HepG2 (cell line): ENCODE data around the gene ALB. TPM values are rescaled to one million over a fixed set of nuclear protein-coding genes. Genes with fewer than 3 reads are reported as not detected.

Experiments
- CHD2 ChIP-seq: IDR thresholded peaks from 2 replicates; pipeline ENCODE4 v1.6.1; 2011; ENCODE audit warnings: low read depth, low read length, improper control_type of control experiment
- ERF ChIP-seq: IDR thresholded peaks from 2 replicates; pipeline ENCODE4 v1.6.1; 2018; ENCODE audit warnings: missing biosample characterization, missing genetic modification reagents
- GZF1 ChIP-seq: sonication (generic); formaldehyde crosslinking; IDR thresholded peaks from 2 replicates; pipeline ENCODE4 v1.5.1; 2020; ENCODE audit warnings: mild to moderate bottlenecking, missing genetic modification reagents
- MYPOP ChIP-seq: sonication (generic); formaldehyde crosslinking; IDR thresholded peaks from 2 replicates; pipeline ENCODE4 v1.8.1; 2023; ENCODE audit warnings: mild to moderate bottlenecking, moderate library complexity, missing genetic modification reagents
- PTBP1 ChIP-seq: fragments of 200-400 bp; formaldehyde crosslinking; IDR thresholded peaks from 2 replicates; pipeline ENCODE4 v1.6.1; 2018; ENCODE audit warnings: low read length, low read depth; ENCODE audit not compliant: poor library complexity, severe bottlenecking
- REST ChIP-seq, 2 experiments: IDR thresholded peaks; 2 replicates each; pipeline ENCODE4 v1.6.1; 2011 to 2012; ENCODE audit warnings: low read length in 2 of 2, borderline replicate concordance in 1 of 2, low read depth in 1 of 2, mild to moderate bottlenecking in 1 of 2, moderate library complexity in 1 of 2
- SNAPC4 ChIP-seq: sonication (generic); formaldehyde crosslinking; IDR thresholded peaks from 2 replicates; pipeline ENCODE4 v1.4.0; 2020; ENCODE audit warnings: mild to moderate bottlenecking, missing genetic modification reagents
- SNRNP70 ChIP-seq: fragments of 200-400 bp; formaldehyde crosslinking; IDR thresholded peaks from 2 replicates; pipeline ENCODE4 v1.6.1; 2017; ENCODE audit warnings: mild to moderate bottlenecking, low read depth, low read length, moderate library complexity
- SOX5 ChIP-seq: IDR thresholded peaks from 2 replicates; pipeline ENCODE4 v1.6.1; 2016; ENCODE audit warnings: borderline replicate concordance
- YEATS4 ChIP-seq: sonication (generic); formaldehyde crosslinking; IDR thresholded peaks from 2 replicates; pipeline ENCODE4 v1.4.0; 2020; ENCODE audit warnings: missing genetic modification reagents, borderline replicate concordance
- ZNF274 ChIP-seq: sonication (generic); formaldehyde crosslinking; IDR thresholded peaks from 2 replicates; pipeline ENCODE4 v1.5.1; 2020; ENCODE audit warnings: mild to moderate bottlenecking, missing genetic modification reagents
- ZNF687 ChIP-seq: sonication (generic); formaldehyde crosslinking; IDR thresholded peaks from 2 replicates; pipeline ENCODE4 v1.5.1; 2020; ENCODE audit warnings: mild to moderate bottlenecking, missing genetic modification reagents, moderate library complexity
- polyA plus RNA-seq, 8 experiments: library from polyadenylated mRNA; depleted of rRNA in 3 of 8; stranded (reverse) in 7 of 8; unstranded in 1 of 8; fragments of >200 nt; fragmentation: Illumina TruSeq in 4 of 8; extraction: Trizol in 4 of 8; gene quantifications; 2 replicates each; pipeline versions ENCODE4 v1.2.1 to v1.2.3, GENCODE V29; 2011 to 2016; ENCODE audit warnings: low read depth in 4 of 8, missing spikeins in 1 of 8, mixed read lengths in 1 of 8; ENCODE audit not compliant: insufficient read depth in 1 of 8
- total RNA-seq, 5 experiments: library from RNA; depleted of rRNA; stranded (reverse); fragments of >200 nt; fragmentation: Illumina TruSeq; extraction: Trizol; gene quantifications; 2 replicates each; pipeline ENCODE4 v1.2.3, GENCODE V29; 2016; ENCODE audit warnings: low read depth in 1 of 5

Gene ALB
- total and polyA plus RNA-seq, 2 of the 13 experiments (the other 11 are each of a cell fraction or from before 2014, with no cell fraction given), result 22,259 to 22,625 TPM

- no peak for TF ChIP-seq SNAPC4 (CRISPR knock-in tag)
- no peak for TF ChIP-seq ZNF687
- no peak for TF ChIP-seq GZF1 (CRISPR knock-in tag)
- TF ChIP-seq SOX5, result no peak
- no peak for TF ChIP-seq SNRNP70
- no peak for TF ChIP-seq PTBP1
- TF ChIP-seq REST (IDR thresholded peaks at IDR 0.05; ENCODE audit: borderline replicate concordance in 1 of 2, low read depth in 1 of 2, low read length in 2 of 2), result no peak
- no peak for TF ChIP-seq YEATS4
- no peak for TF ChIP-seq ZNF274
- TF ChIP-seq MYPOP, result no peak
- TF ChIP-seq ERF (CRISPR knock-in tag), result no peak
- no peak for TF ChIP-seq CHD2
These were observed 52.3 kb downstream of the ALB start (continued) for GRCh38 chr4:73456177-73457022.
